Gastrocnemius medialis (tissue), 4 donors: ENCODE data around the gene DALRD3. TPM values are rescaled to one million over a fixed set of nuclear protein-coding genes. Genes with fewer than 3 reads are reported as not detected.

Experiments used
- ATAC-seq, 2 donors: fragments of 150-250 bp; one replicate each; pipeline ENCODE4 v1.9.1; 2016
- DNase-seq, 2 donors: peaks; one replicate each; pipeline ENCODE4 v3.0.0-alpha.2; 2019
- H3K27ac ChIP-seq, 4 donors: fragments of 200-600 bp; sonication (generic); 1 replicate in 1 of 4; 2 replicates in 3 of 4; pipeline ENCODE4 v1.5.1; 2016 to 2018; ENCODE audit warnings: mild to moderate bottlenecking in 2 of 4, moderate library complexity in 1 of 4
- H3K27me3 ChIP-seq, 3 donors: fragments of 200-600 bp; sonication (generic) in 2 of 3; 1 replicate in 1 of 3; 2 replicates in 2 of 3; pipeline versions ENCODE4 v1.5.1 to v1.6.0; 2016 to 2019; ENCODE audit warnings: mild to moderate bottlenecking in 1 of 3, moderate library complexity in 1 of 3
- H3K36me3 ChIP-seq, 2 donors: fragments of 200-600 bp; sonication (generic) in 1 of 2; one replicate each; pipeline ENCODE4 v1.5.1; 2017 to 2018
- H3K4me1 ChIP-seq, 2 donors: fragments of 200-600 bp; sonication (generic) in 1 of 2; one replicate each; pipeline ENCODE4 v1.5.1; 2016 to 2017; ENCODE audit warnings: mild to moderate bottlenecking in 2 of 2
- H3K4me3 ChIP-seq, 4 donors: fragments of 200-600 bp; sonication (generic) in 3 of 4; 1 replicate in 1 of 4; 2 replicates in 3 of 4; pipeline ENCODE4 v1.5.1; 2016 to 2019; ENCODE audit warnings: mild to moderate bottlenecking in 2 of 4
- H3K9me3 ChIP-seq, 3 donors: fragments of 200-600 bp; sonication (generic) in 2 of 3; 1 replicate in 1 of 3; 2 replicates in 2 of 3; pipeline ENCODE4 v1.5.1; 2016 to 2019
- POLR2A ChIP-seq, 2 donors: fragments of 450-650 bp; IDR thresholded peaks; one replicate each; pipeline ENCODE4 v1.6.1; 2017; ENCODE audit warnings: antibody characterized with exemption in 2 of 2, mild to moderate bottlenecking in 2 of 2, moderate library complexity in 2 of 2
- in situ Hi-C, 4 donors: fragments of 200-750 bp; cut with MboI; loops; one replicate each; pipeline versions ENCODE4 v1.15.0 to v1.8.0; 2017; ENCODE audit warnings: low sequenced_read_pairs in 4 of 4
- intact Hi-C: fragments of 100-400 bp; cut with DNase I; formaldehyde crosslinking; loops from one replicate; pipeline ENCODE4 v1.15.1; 2023; ENCODE audit warnings: low total_unique reads
- total RNA-seq, 4 donors: library from RNA; depleted of rRNA; stranded (reverse); fragments of >200 nt; gene quantifications; one replicate each; pipeline versions ENCODE4 v1.1.0 to v1.2.3, GENCODE V29; 2016
- TF ChIP-seq, protein P1 (sequence below), 5 experiments: fragments of 450-650 bp in 3 of 5; fragments of 200-600 bp in 2 of 5; sonication (generic) in 2 of 5; IDR thresholded peaks in 4 of 5; conservative IDR thresholded peaks in 1 of 5; 1 replicate in 4 of 5; 2 replicates in 1 of 5; pipeline ENCODE4 v1.5.1; 2016 to 2019; ENCODE audit warnings: antibody characterized with exemption in 5 of 5, mild to moderate bottlenecking in 3 of 5, moderate library complexity in 3 of 5

The DALRD3 gene
- total RNA-seq, 4 donors from 2014 or later: 10.6 to 20.1 (median 16.3) TPM

DNA sequence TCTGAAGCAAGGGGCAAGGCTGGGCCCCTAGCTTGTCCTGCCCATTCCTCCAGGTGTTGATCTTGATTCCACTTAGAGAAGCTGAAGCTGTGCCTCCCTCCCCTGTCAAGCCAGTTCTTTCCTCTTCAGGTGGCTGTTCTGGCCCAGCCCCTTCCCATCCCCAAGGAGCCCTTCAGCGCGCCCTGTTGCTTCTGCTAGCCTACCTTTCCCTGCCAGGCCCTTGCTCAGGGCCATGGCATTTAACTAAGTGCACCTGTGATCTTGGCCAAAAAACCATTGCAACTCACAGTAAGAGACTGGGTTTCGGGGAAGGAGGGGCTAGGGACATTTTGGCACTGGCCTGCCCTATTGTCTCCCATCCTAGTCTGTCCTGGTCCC lies 13.1 kb downstream of the DALRD3 start:
- no peak overlapping the region for H3K27ac ChIP-seq
- TF ChIP-seq, protein P1, sequence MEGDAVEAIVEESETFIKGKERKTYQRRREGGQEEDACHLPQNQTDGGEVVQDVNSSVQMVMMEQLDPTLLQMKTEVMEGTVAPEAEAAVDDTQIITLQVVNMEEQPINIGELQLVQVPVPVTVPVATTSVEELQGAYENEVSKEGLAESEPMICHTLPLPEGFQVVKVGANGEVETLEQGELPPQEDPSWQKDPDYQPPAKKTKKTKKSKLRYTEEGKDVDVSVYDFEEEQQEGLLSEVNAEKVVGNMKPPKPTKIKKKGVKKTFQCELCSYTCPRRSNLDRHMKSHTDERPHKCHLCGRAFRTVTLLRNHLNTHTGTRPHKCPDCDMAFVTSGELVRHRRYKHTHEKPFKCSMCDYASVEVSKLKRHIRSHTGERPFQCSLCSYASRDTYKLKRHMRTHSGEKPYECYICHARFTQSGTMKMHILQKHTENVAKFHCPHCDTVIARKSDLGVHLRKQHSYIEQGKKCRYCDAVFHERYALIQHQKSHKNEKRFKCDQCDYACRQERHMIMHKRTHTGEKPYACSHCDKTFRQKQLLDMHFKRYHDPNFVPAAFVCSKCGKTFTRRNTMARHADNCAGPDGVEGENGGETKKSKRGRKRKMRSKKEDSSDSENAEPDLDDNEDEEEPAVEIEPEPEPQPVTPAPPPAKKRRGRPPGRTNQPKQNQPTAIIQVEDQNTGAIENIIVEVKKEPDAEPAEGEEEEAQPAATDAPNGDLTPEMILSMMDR (IDR thresholded peaks at IDR 0.05 in 4 of 5, conservative IDR thresholded peaks at IDR 0.05 in 1 of 5): no peak
- no peak for TF ChIP-seq POLR2A (IDR thresholded peaks at IDR 0.05)
- intact Hi-C loops (no loop called here), in situ Hi-C loops (no loop called here)
- H3K36me3 ChIP-seq: no peaks in the 10 kb centered on the region
- H3K27me3 ChIP-seq: no peaks in the 10 kb centered on the region
- H3K4me1 ChIP-seq: peaks cover 8 to 20% of the 10 kb centered on the region in 2 donors
- DNase-seq (no peak), ATAC-seq (no peak)
- no peaks in the 10 kb centered on the region for H3K9me3 ChIP-seq
- H3K4me3 ChIP-seq: no peak overlapping the region

GRCh38 chr3:49004352-49005302 lies 13.8 kb downstream of the DALRD3 start:
- DNase-seq (no peak), ATAC-seq (no peak)
- Histone ChIP-seq H3K9me3 (no peaks in the 10 kb centered on the region), H3K27ac (no peak overlapping the region), H3K27me3 (no peaks in the 10 kb centered on the region), H3K4me1 (peaks cover 8 to 20% of the 10 kb centered on the region in 2 donors), H3K4me3 (no peak overlapping the region), H3K36me3 (no peaks in the 10 kb centered on the region)
- TF ChIP-seq, protein P1 (IDR thresholded peaks at IDR 0.05 in 4 of 5, conservative IDR thresholded peaks at IDR 0.05 in 1 of 5): no peak
- TF ChIP-seq POLR2A (IDR thresholded peaks at IDR 0.05): no peak
- intact Hi-C loops: no loop called here
- in situ Hi-C loops: no loop called here

- no peak for DNase-seq
- TF ChIP-seq, protein P1 (IDR thresholded peaks at IDR 0.05 in 4 of 5, conservative IDR thresholded peaks at IDR 0.05 in 1 of 5): no peak
- TF ChIP-seq POLR2A (IDR thresholded peaks at IDR 0.05): no peak
- Histone ChIP-seq H3K9me3 (no peaks in the 10 kb centered on the region), H3K27me3 (no peaks in the 10 kb centered on the region), H3K27ac (no peak overlapping the region), H3K36me3 (no peaks in the 10 kb centered on the region), H3K4me1 (peaks cover 0 to 2% of the 10 kb centered on the region in 2 donors), H3K4me3 (no peak overlapping the region)
- intact Hi-C loops (no loop called here), in situ Hi-C loops (no loop called here)
- ATAC-seq: no peak
Observed at GRCh38 chr3:49001155-49001554, 17.2 kb downstream of the DALRD3 start.

GRCh38 chr3:48999085-48999858 lies 19.1 kb downstream of the DALRD3 start:
- in situ Hi-C loops: no loop called here
- Histone ChIP-seq H3K4me3 (no peak overlapping the region), H3K36me3 (no peaks in the 10 kb centered on the region)

More at GRCh38 chr3:48999085-48999858, 19.1 kb downstream of the DALRD3 start:
- no peaks in the 10 kb centered on the region for H3K4me1 ChIP-seq
- H3K27ac ChIP-seq: no peak overlapping the region
- no peaks in the 10 kb centered on the region for H3K27me3 ChIP-seq
- ATAC-seq (no peak), DNase-seq (no peak)
- no peak for TF ChIP-seq POLR2A (IDR thresholded peaks at IDR 0.05)
- TF ChIP-seq, protein P1 (IDR thresholded peaks at IDR 0.05 in 4 of 5, conservative IDR thresholded peaks at IDR 0.05 in 1 of 5): no peak
- H3K9me3 ChIP-seq: no peaks in the 10 kb centered on the region
- intact Hi-C loops: no loop called here
